GM19468 (cell line): Measurements from ENCODE around the gene RNF126.
"Not testable (repeated sequence)": the region's sequence is repeated elsewhere in the genome, so short reads cannot be mapped to it uniquely, and the experiment has no call there.

ENCODE experiments used
- ATAC-seq: cut with Tn5 transposase; IDR thresholded peaks from one replicate; pipeline ENCODE4 v1.9.1; 2021; ENCODE audit warnings: mild to moderate bottlenecking, moderate library complexity, moderate number of reproducible peaks; ENCODE audit not compliant: unreplicated experiment; ENCODE audit errors: extremely low read depth

RNF126 gene

DNA sequence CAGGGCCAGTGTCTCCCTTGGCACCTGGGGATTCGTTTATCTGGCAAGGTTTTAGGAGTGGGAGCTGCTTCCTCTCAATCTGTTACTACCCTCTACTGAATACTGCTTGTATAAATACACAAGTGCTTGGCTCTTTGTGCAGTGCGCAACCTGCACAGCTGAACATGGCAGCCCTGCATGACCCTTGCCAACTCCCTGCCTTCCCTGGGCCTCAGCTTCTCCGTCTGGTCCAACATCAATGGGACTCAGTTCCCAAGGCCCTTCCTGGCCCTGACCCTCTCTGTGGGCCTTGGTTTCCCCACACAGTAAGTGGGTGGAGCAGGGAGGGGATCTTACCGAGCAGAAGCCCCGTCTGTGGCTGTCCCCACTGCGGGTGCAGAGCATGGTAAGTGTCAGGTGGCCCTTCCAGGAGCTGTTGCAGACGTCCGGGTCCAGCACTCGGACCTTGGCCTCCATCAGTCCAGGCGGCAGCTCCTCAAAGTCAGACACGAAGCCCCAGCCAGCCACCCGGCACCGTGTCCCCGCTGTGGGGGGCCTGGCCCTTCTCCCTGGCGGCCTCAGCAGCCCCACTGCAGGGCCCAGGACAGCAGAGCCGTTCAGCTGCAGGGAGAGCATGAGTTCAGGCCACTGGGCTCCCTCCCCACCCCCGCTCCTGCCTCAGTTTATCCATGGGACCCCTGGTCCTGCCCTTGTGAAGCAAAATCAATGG is 23.7 kb upstream of the RNF126 start:
- ATAC-seq: no peak

- no peak for ATAC-seq
Measured at GRCh38 chr19:685454-685931, 22.5 kb upstream of the RNF126 start.

DNA sequence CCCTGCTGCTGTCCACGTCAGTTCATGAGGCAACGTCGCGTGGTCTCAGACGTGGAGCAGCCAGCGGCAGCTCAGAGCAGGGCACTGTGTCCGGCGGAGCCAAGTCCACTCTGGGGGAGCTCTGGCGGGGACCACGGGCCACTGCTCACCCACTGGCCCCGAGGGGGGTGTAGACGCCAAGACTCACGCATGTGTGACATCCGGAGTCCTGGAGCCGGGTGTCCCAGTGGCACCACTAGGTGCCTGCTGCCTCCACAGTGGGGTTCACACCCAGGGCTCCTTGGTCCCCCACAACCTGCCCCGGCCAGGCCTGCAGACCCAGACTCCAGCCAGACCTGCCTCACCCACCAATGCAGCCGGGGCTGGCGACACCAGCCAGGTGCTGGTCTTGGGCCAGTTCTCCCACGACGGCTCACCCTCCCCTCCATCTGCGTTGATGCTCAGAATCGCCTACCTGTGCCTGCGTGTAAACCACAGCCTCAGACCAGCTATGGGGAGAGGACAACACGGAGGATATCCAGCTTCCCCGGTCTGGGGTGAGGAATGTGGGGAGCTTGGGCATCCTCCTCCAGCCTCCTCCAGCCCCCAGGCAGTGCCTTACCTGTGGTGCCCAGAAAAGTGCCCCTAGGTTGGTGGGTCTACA is 19.8 kb upstream of the RNF126 start:
- no peak for ATAC-seq

DNA sequence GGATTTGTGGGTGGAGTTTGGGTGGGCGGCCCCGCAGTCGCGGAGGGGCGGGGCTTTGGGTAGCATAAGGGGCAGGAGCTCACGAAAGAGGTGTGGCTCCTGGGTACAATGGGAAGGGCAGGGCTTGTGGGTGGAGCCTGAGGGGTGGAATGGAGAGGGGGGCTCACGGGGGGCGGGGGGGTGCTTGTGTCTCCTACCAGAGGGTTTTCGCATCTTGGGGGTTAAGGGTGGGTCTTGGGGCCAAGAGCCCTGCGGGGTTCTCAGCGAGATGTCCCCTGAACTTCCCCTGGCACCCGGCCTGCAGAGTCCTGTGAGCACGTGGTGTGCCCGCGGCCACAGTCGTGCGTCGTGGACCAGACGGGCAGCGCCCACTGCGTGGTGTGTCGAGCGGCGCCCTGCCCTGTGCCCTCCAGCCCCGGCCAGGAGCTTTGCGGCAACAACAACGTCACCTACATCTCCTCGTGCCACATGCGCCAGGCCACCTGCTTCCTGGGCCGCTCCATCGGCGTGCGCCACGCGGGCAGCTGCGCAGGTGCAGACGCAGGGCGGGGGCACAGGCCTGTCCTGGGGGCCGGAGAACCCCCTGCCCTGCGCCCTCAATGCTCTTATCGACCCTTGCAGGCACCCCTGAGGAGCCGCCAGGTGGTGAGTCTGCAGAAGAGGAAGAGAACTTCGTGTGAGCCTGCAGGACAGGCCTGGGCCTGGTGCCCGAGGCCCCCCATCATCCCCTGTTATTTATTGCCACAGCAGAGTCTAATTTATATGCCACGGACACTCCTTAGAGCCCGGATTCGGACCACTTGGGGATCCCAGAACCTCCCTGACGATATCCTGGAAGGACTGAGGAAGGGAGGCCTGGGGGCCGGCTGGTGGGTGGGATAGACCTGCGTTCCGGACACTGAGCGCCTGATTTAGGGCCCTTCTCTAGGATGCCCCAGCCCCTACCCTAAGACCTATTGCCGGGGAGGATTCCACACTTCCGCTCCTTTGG is 18.3 kb upstream of the RNF126 start:
- ATAC-seq: no peak

DNA sequence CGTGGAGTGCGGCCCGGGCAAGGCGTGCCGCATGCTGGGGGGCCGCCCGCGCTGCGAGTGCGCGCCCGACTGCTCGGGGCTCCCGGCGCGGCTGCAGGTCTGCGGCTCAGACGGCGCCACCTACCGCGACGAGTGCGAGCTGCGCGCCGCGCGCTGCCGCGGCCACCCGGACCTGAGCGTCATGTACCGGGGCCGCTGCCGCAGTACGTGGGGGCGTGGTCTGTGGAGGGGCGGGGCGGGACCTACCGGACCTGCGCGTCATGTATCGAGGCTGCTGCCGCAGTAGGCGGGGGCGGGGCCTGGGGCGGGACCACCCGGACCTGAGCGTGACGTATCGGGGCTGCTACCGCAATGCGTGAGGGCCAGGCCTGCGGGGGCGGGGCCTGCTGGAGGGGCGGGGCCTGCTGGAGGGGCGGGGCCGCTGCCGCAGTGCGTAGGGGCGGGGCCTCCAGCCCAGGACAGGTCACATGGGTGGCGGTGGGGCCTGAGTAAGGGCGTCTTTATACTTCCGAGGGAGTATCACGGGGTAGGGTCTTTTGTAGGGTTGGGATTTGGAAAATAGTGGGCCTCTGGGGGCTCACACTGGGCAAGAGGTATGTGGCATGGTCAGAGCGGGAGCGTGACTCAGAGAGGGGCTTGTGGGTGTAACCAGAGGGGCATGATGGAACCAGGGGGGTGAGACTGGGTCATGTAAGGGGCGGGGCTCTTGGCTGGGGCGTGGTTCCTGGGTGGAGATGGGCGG is 17.4 kb upstream of the RNF126 start:
- peak; percentile 74 for ATAC-seq

DNA sequence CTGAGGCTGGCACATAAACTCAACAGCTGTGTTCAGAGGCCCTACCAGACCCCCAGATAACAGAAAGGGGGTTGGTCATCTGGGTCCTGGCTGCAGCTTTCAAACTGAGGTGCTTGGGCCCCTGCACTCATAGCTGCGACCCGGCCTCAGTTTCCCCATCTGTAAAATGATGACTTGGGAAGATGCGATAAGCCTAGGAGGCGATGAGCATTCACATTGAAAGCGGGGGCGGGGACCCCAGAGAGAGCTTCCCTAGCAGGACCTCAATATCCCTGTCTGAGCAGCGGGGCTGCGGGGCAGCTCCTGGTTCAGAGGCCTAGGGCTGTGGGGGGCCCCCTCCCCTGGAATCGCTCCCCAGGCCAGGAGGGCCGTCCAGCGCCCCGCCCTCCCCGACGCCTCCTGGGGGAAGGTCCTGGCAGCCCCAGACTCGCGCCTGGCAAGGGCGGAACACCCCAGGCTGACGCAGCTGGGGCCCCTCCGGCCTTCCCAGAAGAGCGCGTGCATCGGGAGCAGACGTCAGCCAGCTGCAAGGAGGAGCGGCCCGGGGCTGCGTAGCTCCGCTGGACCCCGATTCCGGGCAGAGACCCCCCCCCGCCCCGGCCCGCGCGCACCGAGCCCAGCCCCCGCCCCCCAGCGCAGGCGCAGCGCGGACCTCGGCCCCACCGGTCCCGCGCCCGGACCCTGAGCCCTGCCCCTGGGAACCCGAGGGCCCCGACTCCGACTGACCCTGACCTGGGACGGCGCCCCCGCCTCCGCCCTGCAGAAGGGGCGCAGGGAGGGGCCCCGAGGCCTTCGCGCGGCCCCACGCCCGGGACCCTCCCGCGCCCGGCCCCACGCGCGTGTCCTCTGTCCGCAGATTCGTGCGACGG is 16.6 kb upstream of the RNF126 start:
- ATAC-seq: no peak

GRCh38 chr19:678791-679388 is 15.9 kb upstream of the RNF126 start:
- ATAC-seq: no peak

GRCh38 chr19:677601-678436 is 14.8 kb upstream of the RNF126 start:
- no peak for ATAC-seq

DNA sequence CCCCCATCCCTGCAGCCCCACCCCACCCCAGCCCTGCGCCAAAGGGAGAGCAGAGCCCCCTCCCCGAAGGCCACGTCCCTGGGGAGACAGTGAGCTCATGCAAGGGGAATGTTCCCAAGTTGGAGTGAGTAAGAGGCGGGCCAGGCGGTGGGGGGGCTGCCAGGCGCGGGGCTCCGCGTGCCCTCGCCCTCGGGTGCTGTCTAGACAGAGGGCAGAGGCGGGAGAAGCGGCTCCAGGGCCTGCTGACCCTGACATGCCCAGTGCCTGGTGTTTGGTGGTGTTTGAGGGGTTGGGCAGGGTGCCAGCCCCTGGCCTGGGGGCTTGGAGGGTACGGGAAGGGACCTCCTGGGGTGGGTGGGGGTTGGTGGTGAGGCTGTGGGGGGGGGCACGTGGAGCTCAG is 14.2 kb upstream of the RNF126 start:
- ATAC-seq: no peak

- ATAC-seq: no peak
Measured at GRCh38 chr19:676339-677105, 13.5 kb upstream of the RNF126 start, which contains the start of gene FSTL3. FSTL3 (plus strand) TSS chr19:676392; CDS start chr19:676424, 32 bp downstream.

GRCh38 chr19:676007-676338 is 13.0 kb upstream of the RNF126 start:
- ATAC-seq: no peak

DNA sequence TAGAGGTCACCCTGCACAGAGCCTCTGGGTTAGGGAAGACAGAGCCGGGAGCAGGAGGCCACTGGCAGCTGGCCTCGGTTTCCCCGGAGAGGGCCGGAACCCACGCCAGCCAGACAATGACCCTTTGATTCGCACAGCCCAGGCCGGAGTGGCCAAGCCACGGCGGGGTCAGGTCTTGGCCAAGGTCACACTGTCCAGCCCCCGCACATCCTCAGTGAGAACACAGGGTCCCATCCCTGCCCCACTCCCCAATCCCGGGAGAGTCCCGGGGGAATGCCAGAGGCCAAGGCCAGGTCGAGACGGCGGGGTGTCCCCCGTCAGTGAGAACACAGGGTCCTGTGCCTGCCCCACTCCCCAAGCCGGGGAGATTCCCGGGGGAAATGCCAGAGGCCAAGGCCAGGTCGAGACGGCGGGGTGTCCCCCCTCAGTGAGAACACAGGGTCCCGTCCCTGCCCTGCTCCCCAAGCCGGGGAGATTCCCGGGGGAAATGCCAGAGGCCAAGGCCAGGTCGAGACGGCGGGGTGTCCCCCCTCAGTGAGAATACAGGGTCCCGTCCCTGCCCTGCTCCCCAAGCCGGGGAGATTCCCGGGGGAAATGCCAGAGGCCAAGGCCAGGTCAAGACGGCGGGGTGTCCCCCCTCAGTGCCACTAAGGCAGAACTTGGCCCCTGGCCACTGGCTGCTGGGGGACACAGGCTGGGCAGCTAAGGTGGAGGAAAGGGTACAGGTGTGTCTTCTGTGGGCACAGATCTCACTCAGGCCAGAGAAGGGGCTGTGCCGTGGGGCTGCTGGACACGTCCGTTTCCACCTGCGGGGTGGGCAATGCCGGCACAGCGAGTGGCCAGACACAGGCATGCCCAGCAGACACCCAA is 11.5 kb upstream of the RNF126 start:
- ATAC-seq: no peak

DNA sequence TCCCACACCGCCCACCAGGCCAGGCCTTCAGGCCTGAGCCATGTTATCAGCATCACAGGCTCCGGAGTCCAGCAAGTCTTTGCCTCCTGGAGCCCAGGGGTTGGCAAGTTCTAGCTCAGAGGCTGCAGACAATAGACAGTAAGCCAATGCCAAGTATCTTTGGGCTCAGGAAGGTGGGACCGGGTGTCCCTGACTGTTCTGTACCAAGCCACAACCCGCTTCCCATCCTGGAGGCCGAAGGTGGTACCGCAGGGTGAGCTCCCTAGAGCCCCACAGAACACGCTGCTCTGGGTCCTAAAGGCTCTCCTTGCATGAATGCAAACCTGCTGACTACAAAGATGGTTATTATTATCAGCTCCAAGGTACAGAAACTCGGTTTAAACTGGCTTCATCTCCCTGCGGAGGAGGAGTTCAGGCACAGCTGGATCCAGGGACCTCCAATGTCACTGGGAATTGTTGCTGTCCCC is 7.6 kb upstream of the RNF126 start:
- no peak for ATAC-seq

GRCh38 chr19:668675-669434 is 5.8 kb upstream of the RNF126 start:
- not testable (repeated sequence) for ATAC-seq

DNA sequence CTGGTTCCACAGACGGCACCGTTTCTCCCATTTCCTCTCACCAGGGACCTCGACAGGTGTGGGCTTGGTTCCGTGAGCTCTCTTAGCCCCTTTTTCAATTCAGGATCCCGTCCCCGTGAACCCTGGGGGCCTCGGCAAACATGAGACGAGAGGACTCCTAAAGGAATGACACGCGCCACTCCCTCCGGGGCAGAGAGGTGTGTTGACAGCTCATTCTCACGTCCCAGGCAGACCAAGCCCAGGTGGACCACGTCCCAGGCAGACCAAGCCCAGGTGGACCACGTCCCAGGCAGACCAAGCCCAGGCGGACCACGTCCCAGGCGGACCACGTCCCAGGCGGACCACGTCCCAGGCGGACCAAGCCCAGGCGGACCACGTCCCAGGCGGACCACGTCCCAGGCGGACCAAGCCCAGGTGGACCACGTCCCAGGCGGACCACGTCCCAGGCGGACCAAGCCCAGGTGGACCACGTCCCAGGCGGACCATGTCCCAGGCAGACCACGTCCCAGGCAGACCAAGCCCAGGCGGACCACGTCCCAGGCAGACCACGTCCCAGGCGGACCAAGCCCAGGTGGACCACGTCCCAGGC is 4.1 kb upstream of the RNF126 start:
- ATAC-seq: not testable (repeated sequence)
